Stomach smooth muscle (tissue), 2 donors: ENCODE measurements around the gene EN2.
A peak's percentile ranks its signal among the peaks of the same experiment; 100 is the strongest.

Source experiments
- H3K27ac ChIP-seq: one replicate; pipeline ENCODE4 v1.7.0; 2013; ENCODE audit warnings: mild to moderate bottlenecking, low read length, inconsistent platforms
- H3K27me3 ChIP-seq, 2 donors: one replicate each; pipeline ENCODE4 v1.7.0; 2013; ENCODE audit warnings: low read length in 2 of 2; ENCODE audit not compliant: insufficient read depth in 2 of 2, control insufficient read depth in 1 of 2
- H3K36me3 ChIP-seq, 2 donors: one replicate each; pipeline ENCODE4 v1.7.0; 2013; ENCODE audit warnings: low read length in 2 of 2; ENCODE audit not compliant: control insufficient read depth in 2 of 2, insufficient read depth in 2 of 2
- H3K4me1 ChIP-seq: one replicate; pipeline ENCODE4 v1.7.0; 2013; ENCODE audit warnings: low read length; ENCODE audit not compliant: control insufficient read depth, insufficient read depth
- H3K4me3 ChIP-seq, 2 donors: one replicate each; pipeline ENCODE4 v1.7.0; 2013; ENCODE audit warnings: low read length in 2 of 2
- H3K9ac ChIP-seq, 2 donors: one replicate each; pipeline ENCODE4 v1.7.0; 2013; ENCODE audit warnings: low read length in 2 of 2, mild to moderate bottlenecking in 1 of 2
- H3K9me3 ChIP-seq, 2 donors: one replicate each; pipeline ENCODE4 v1.7.0; 2013; ENCODE audit warnings: low read length in 2 of 2; ENCODE audit not compliant: control insufficient read depth in 2 of 2
- donor health status: healthy.
- donor health status: Pancreatic carcinoma.

EN2 gene

GRCh38 chr7:155489862-155490696 lies 32.1 kb downstream of the EN2 start:
- H3K27ac ChIP-seq: no peak overlapping the region

GRCh38 chr7:155490697-155491628 lies 33.0 kb downstream of the EN2 start:
- Histone ChIP-seq H3K27me3 (peaks cover 26 to 28% of the 10 kb centered on the region in 2 donors), H3K27ac (no peak overlapping the region), H3K9ac (peak overlapping the region; percentile 51), H3K36me3 (no peaks in the 10 kb centered on the region), H3K4me3 (peak overlapping the region; percentile 57 to 73), H3K9me3 (no peaks in the 10 kb centered on the region), H3K4me1 (peaks cover 16% of the 10 kb centered on the region)

More at GRCh38 chr7:155489862-155490696, 32.1 kb downstream of the EN2 start:
- no peaks in the 10 kb centered on the region for H3K9me3 ChIP-seq
- H3K9ac ChIP-seq: peak overlapping the region; percentile 51
- no peaks in the 10 kb centered on the region for H3K36me3 ChIP-seq
- peaks cover 24 to 31% of the 10 kb centered on the region in 2 donors for H3K27me3 ChIP-seq
- peaks cover 16% of the 10 kb centered on the region for H3K4me1 ChIP-seq
- H3K4me3 ChIP-seq: peak overlapping the region; percentile 57 to 73

GRCh38 chr7:155491812-155492211 lies 33.9 kb downstream of the EN2 start:
- peaks cover 16% of the 10 kb centered on the region for H3K4me1 ChIP-seq
- H3K9ac ChIP-seq: no peak overlapping the region
- H3K4me3 ChIP-seq: no peak overlapping the region
- peaks cover 25 to 28% of the 10 kb centered on the region in 2 donors for H3K27me3 ChIP-seq
- no peaks in the 10 kb centered on the region for H3K9me3 ChIP-seq
- no peak overlapping the region for H3K27ac ChIP-seq
- H3K36me3 ChIP-seq: no peaks in the 10 kb centered on the region

- Histone ChIP-seq H3K4me1 (peaks cover 16% of the 10 kb centered on the region), H3K9ac (no peak overlapping the region), H3K36me3 (no peaks in the 10 kb centered on the region), H3K9me3 (no peaks in the 10 kb centered on the region), H3K27ac (no peak overlapping the region), H3K27me3 (peaks cover 24 to 25% of the 10 kb centered on the region in 2 donors), H3K4me3 (no peak overlapping the region)
These were observed 36.0 kb downstream of the EN2 start for GRCh38 chr7:155493744-155494538.

GRCh38 chr7:155494551-155494950 lies 36.6 kb downstream of the EN2 start:
- Histone ChIP-seq H3K4me1 (peaks cover 16% of the 10 kb centered on the region), H3K27me3 (peaks cover 19% of the 10 kb centered on the region in 2 donors), H3K9ac (no peak overlapping the region), H3K36me3 (no peaks in the 10 kb centered on the region), H3K4me3 (no peak overlapping the region), H3K27ac (no peak overlapping the region), H3K9me3 (no peaks in the 10 kb centered on the region)

- no peaks in the 10 kb centered on the region for H3K9me3 ChIP-seq
- H3K4me1 ChIP-seq: peaks cover 10% of the 10 kb centered on the region
- no peaks in the 10 kb centered on the region for H3K36me3 ChIP-seq
- H3K27me3 ChIP-seq: peaks cover 14 to 17% of the 10 kb centered on the region in 2 donors
- no peak overlapping the region for H3K27ac ChIP-seq
- no peak overlapping the region for H3K9ac ChIP-seq
- no peak overlapping the region for H3K4me3 ChIP-seq
These were observed 37.7 kb downstream of the EN2 start for GRCh38 chr7:155495440-155496248.

- Histone ChIP-seq H3K27me3 (peaks cover 19 to 20% of the 10 kb centered on the region in 2 donors), H3K27ac (no peak overlapping the region), H3K9me3 (no peaks in the 10 kb centered on the region), H3K9ac (no peak overlapping the region), H3K4me3 (no peak overlapping the region), H3K4me1 (peaks cover 3% of the 10 kb centered on the region), H3K36me3 (no peaks in the 10 kb centered on the region)
These were observed 38.5 kb downstream of the EN2 start for GRCh38 chr7:155496267-155497005.

- no peak overlapping the region for H3K9ac ChIP-seq
- no peak overlapping the region for H3K4me3 ChIP-seq
- no peak overlapping the region for H3K27ac ChIP-seq
- no peaks in the 10 kb centered on the region for H3K4me1 ChIP-seq
- H3K27me3 ChIP-seq: peaks cover 18 to 19% of the 10 kb centered on the region in 2 donors
- H3K36me3 ChIP-seq: no peaks in the 10 kb centered on the region
- no peaks in the 10 kb centered on the region for H3K9me3 ChIP-seq
These were observed 39.4 kb downstream of the EN2 start for GRCh38 chr7:155497149-155497901.

- H3K4me3 ChIP-seq: no peak overlapping the region
- H3K27me3 ChIP-seq: peaks cover 51 to 82% of the 10 kb centered on the region in 2 donors
- H3K4me1 ChIP-seq: peaks cover 2% of the 10 kb centered on the region
- H3K9me3 ChIP-seq: no peaks in the 10 kb centered on the region
- H3K9ac ChIP-seq: no peak overlapping the region
- no peaks in the 10 kb centered on the region for H3K36me3 ChIP-seq
- no peak overlapping the region for H3K27ac ChIP-seq
These were observed 47.5 kb downstream of the EN2 start for GRCh38 chr7:155505422-155505793.
